Activated B cell treated with CpG ODN at 0.5 μM for 24 hours (primary cell): Measurements from ENCODE around the gene SRXN1. TPM values are rescaled to one million over a fixed set of nuclear protein-coding genes. Genes with fewer than 3 reads are reported as not detected.

ENCODE experiments used
- ATAC-seq: fragments of 200-7000 bp; cut with Tn5 transposase; one replicate; pipeline ENCODE4 v1.10.0; 2021; ENCODE audit warnings: low read depth, mild to moderate bottlenecking, moderate library complexity
- CTCF ChIA-PET: fragments of 350-600 bp; sonication (Branson Sonifier 250); formaldehyde crosslinking; loops from one replicate; lab custom pipeline; 2021; ENCODE audit warnings: antibody characterized with exemption; lab: Charles Lee
- POLR2A ChIA-PET: fragments of 350-600 bp; sonication (Branson Sonifier 250); formaldehyde crosslinking; loops from one replicate; lab custom pipeline; 2021; ENCODE audit warnings: antibody characterized with exemption; lab: Charles Lee
- DNase-seq: peaks from one replicate; pipeline ENCODE4 v3.0.0; 2022
- H3K27ac Mint-ChIP-seq: one replicate; pipeline ENCODE4 v1.8.0; 2020; ENCODE audit warnings: mixed read lengths
- H3K27me3 Mint-ChIP-seq: one replicate; pipeline ENCODE4 v1.8.0; 2021; ENCODE audit warnings: mixed read lengths
- H3K36me3 Mint-ChIP-seq: one replicate; pipeline ENCODE4 v1.8.0; 2021; ENCODE audit warnings: low read depth, mixed read lengths
- H3K4me1 Mint-ChIP-seq: one replicate; pipeline ENCODE4 v1.8.0; 2021; ENCODE audit warnings: mixed read lengths
- H3K4me3 Mint-ChIP-seq: one replicate; pipeline ENCODE4 v1.8.0; 2020; ENCODE audit warnings: mild to moderate bottlenecking, mixed read lengths
- H3K9me3 Mint-ChIP-seq: one replicate; pipeline ENCODE4 v1.8.0; 2020; ENCODE audit warnings: mixed read lengths
- intact Hi-C: fragments of 100-400 bp; cut with micrococcal nuclease; formaldehyde crosslinking; loops from one replicate; pipeline ENCODE4 v1.15.1; 2024
- total RNA-seq: library from RNA; stranded (reverse); gene quantifications from 2 replicates; pipeline ENCODE4 v1.2.3, GENCODE V29; 2022
- TF ChIP-seq, protein P1 (sequence below): fragments of 200-600 bp; IDR thresholded peaks from one replicate; pipeline ENCODE4 v1.8.0; 2022; ENCODE audit warnings: antibody characterized with exemption, mild to moderate bottlenecking

The SRXN1 gene
- total RNA-seq, 1 donor from 2014 or later, result 7.4 TPM

DNA sequence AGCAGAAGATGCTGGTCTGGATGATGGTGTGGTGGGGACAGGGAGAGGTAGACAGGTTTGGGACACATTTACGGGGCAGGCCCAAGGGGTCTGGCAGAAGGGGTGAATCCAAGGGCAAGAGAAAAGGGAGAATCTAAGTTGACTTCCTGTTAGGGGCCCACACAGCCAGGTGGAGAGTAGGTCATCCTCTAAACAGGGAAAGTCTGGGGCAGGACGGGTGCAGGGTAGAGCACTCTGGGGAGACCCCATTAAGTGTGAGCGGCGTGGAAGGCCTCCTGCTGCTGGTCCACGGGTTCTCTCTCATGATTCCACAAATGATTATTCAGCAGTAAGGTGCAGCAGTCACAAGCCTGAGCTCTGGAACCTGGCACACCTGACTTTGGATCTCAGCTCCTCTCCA is 2.7 kb downstream of the SRXN1 start:
- H3K36me3 Mint-ChIP-seq, result peaks cover 14% of the 10 kb centered on the region
- intact Hi-C loops, result no loop called here
- ChIA-PET CTCF (no interaction called here), POLR2A (no interaction called here)
- peaks cover 3% of the 10 kb centered on the region for H3K27me3 Mint-ChIP-seq
- no peak overlapping the region for H3K4me3 Mint-ChIP-seq
- TF ChIP-seq, protein P1, sequence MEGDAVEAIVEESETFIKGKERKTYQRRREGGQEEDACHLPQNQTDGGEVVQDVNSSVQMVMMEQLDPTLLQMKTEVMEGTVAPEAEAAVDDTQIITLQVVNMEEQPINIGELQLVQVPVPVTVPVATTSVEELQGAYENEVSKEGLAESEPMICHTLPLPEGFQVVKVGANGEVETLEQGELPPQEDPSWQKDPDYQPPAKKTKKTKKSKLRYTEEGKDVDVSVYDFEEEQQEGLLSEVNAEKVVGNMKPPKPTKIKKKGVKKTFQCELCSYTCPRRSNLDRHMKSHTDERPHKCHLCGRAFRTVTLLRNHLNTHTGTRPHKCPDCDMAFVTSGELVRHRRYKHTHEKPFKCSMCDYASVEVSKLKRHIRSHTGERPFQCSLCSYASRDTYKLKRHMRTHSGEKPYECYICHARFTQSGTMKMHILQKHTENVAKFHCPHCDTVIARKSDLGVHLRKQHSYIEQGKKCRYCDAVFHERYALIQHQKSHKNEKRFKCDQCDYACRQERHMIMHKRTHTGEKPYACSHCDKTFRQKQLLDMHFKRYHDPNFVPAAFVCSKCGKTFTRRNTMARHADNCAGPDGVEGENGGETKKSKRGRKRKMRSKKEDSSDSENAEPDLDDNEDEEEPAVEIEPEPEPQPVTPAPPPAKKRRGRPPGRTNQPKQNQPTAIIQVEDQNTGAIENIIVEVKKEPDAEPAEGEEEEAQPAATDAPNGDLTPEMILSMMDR, result no peak
- H3K4me1 Mint-ChIP-seq, result peaks cover 27% of the 10 kb centered on the region
- no peak for DNase-seq
- H3K9me3 Mint-ChIP-seq, result no peaks in the 10 kb centered on the region
- ATAC-seq, result no peak
- H3K27ac Mint-ChIP-seq, result no peak overlapping the region

DNA sequence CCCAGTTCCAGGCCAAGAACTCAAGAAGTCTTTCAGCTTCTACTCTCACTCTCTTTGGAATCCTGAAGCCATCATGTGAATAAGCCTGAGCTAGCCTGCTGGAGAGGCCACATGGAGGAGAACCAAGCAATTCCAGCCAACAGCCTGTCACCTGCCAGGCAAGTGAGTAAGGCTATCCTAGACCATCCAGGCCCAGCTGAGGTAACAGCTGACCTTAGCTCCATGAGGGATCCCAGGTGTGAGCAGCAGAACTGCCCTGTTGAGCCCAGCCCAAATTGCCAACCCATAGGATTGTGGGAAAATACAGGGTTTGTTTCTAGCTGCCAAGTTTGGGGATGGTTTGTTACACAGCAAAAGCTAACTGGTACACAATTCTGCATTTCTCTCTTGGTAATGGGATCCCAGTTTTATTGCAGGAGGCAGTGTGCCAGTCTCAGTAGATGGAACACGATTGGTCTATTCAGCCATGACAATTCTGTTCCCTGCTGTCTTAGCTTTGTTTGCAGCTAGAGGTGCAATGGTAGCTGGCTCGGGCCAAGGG is 5.5 kb downstream of the SRXN1 start:
- Mint-ChIP-seq H3K36me3 (peaks cover 14% of the 10 kb centered on the region), H3K9me3 (no peaks in the 10 kb centered on the region), H3K27ac (no peak overlapping the region), H3K4me1 (peaks cover 18% of the 10 kb centered on the region), H3K27me3 (peaks cover 13% of the 10 kb centered on the region), H3K4me3 (no peak overlapping the region)
- intact Hi-C loops, result no loop called here
- DNase-seq (no peak), ATAC-seq (no peak)
- ChIA-PET POLR2A (no interaction called here), CTCF (interaction anchor here (0.7 kb wide), 1 partner anchor 20 kb away, joined by 3 read pairs; no protein-coding TSS in a partner anchor)
- TF ChIP-seq, protein P1, result no peak

DNA sequence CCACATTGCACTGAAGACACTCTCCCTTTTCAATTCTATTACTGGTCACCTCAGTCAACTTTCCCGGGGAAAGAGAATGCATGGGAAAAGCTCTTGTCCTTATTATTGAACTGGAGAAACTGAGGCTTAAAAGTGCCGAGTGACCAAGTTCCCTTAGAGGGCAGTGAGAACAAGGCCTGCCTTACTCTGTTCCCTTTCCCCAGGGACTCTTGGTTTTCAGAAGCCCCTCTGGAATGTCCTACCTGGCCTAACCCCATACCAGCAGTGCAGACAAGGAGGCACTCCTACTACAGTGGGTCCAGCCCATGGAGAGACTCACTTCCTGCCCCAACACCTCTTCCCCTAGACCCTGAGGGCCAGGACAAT is 6.1 kb downstream of the SRXN1 start:
- H3K27ac Mint-ChIP-seq, result no peak overlapping the region
- DNase-seq (no peak), ATAC-seq (no peak)
- peaks cover 13% of the 10 kb centered on the region for H3K27me3 Mint-ChIP-seq
- no peaks in the 10 kb centered on the region for H3K9me3 Mint-ChIP-seq
- ChIA-PET POLR2A (no interaction called here), CTCF (interaction anchor here (0.7 to 1.9 kb wide), 2 partner anchors 21 to 293 kb away, joined by 3 to 13 read pairs; no protein-coding TSS in a partner anchor)
- intact Hi-C loops, result no loop called here
- H3K4me1 Mint-ChIP-seq, result peaks cover 12% of the 10 kb centered on the region
- peaks cover 14% of the 10 kb centered on the region for H3K36me3 Mint-ChIP-seq
- H3K4me3 Mint-ChIP-seq, result no peak overlapping the region
- TF ChIP-seq, protein P1, result no peak

DNA sequence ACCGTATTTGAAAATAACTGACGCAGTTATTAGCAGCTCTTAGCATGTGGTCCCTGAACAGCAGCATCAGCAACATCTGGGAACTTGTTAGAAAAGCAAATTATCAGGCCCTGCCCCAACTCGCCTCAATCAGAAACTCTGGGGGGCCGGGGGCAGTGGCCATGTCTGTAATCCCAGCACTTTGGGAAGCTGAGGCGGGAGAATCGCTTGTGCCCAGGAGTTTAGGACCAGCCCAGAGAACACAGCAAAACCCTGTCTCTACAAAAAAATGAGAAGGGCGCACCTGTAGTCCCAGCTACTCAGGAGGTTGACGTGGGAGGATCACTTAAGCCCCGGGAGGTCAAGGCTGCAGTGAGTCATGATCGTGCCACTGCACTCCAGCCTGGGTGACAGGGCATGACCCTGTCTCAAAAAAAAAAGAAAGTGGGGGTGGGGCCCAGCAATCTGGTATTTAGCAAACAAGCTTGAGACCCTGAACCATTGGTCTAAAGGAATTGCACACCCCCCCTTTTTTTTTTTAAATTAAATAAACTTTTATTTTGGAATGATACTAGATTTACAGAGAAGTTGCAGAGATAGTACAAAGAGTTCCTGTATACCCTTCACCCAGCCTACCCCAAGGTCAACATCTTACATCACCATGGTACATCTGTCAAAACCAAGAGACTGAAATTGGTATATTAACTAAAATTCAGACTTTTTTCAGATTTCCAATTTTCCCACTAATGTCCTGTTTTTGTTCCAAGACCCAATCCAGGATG is 6.7 kb downstream of the SRXN1 start:
- ATAC-seq (no peak), DNase-seq (no peak)
- Mint-ChIP-seq H3K4me3 (no peak overlapping the region), H3K9me3 (no peaks in the 10 kb centered on the region), H3K27me3 (peaks cover 16% of the 10 kb centered on the region), H3K4me1 (peaks cover 8% of the 10 kb centered on the region), H3K36me3 (peaks cover 14% of the 10 kb centered on the region), H3K27ac (no peak overlapping the region)
- intact Hi-C loops, result no loop called here
- TF ChIP-seq, protein P1, result no peak
- CTCF ChIA-PET, result interaction anchor here (0.6 to 2.2 kb wide), 10 partner anchors 10 to 292 kb away, joined by 3 to 13 read pairs (median 4); no protein-coding TSS in a partner anchor
- POLR2A ChIA-PET, result no interaction called here
